Gastroesophageal sphincter (tissue), 3 donors: Measurements from ENCODE around the gene ZBTB32.
"Not testable (repeated sequence)": the region's sequence is repeated elsewhere in the genome, so short reads cannot be mapped to it uniquely, and the experiment has no call there.

ENCODE experiments used
- CTCF ChIP-seq, 4 experiments: fragments of 200-600 bp in 2 of 4; fragments of 450-650 bp in 2 of 4; sonication (generic) in 1 of 4; IDR thresholded peaks; one replicate each; pipeline ENCODE4 v1.5.1; 2017 to 2019; ENCODE audit warnings: antibody characterized with exemption in 4 of 4, mild to moderate bottlenecking in 2 of 4, moderate library complexity in 2 of 4
- EP300 ChIP-seq: sonication (generic); formaldehyde crosslinking; IDR thresholded peaks from one replicate; pipeline ENCODE4 v1.6.1; 2017; ENCODE audit warnings: antibody characterized with exemption, mild to moderate bottlenecking
- POLR2A ChIP-seq, 2 donors: fragments of 450-650 bp; IDR thresholded peaks; one replicate each; pipeline ENCODE4 v1.6.1; 2017; ENCODE audit warnings: antibody characterized with exemption in 2 of 2, mild to moderate bottlenecking in 2 of 2, moderate library complexity in 1 of 2
- POLR2AphosphoS5 ChIP-seq: sonication (generic); formaldehyde crosslinking; IDR thresholded peaks from one replicate; pipeline ENCODE4 v1.6.1; 2017; ENCODE audit warnings: antibody characterized with exemption

- not testable (repeated sequence) for TF ChIP-seq POLR2AphosphoS5; CTCF (IDR thresholded peaks at IDR 0.05); POLR2A (IDR thresholded peaks at IDR 0.05); EP300
These were observed 49.5 kb upstream of the ZBTB32 start for GRCh38 chr19:35654828-35655227.
